Suppressor macrophage treated with lipopolysaccharide for 1 hour (primary cell): ENCODE measurements around the gene RPL13A.

Experiments
- DNase-seq, 3 donors: peaks; one replicate each; pipeline ENCODE4 v3.0.0-alpha.2; 2020 to 2022

RPL13A gene

GRCh38 chr19:49512970-49513745 lies 25.8 kb downstream of the RPL13A start:
- DNase-seq: peak in 2 of 3 donors; percentile 41 to 63

GRCh38 chr19:49513746-49514118 lies 26.3 kb downstream of the RPL13A start:
- no peak for DNase-seq

GRCh38 chr19:49514151-49514550 lies 26.7 kb downstream of the RPL13A start:
- no peak for DNase-seq

GRCh38 chr19:49515767-49516166 lies 28.4 kb downstream of the RPL13A start:
- DNase-seq: peak; percentile 92 to 95 (median 94)

- DNase-seq: no peak
Observed at GRCh38 chr19:49518033-49518432, 30.6 kb downstream of the RPL13A start.

- peak; percentile 26 to 44 (median 30) for DNase-seq
Observed at GRCh38 chr19:49520705-49521319, 33.4 kb downstream of the RPL13A start.

GRCh38 chr19:49524812-49525455 lies 37.5 kb downstream of the RPL13A start:
- DNase-seq: no peak

GRCh38 chr19:49528211-49528771 lies 40.9 kb downstream of the RPL13A start:
- no peak for DNase-seq

GRCh38 chr19:49530708-49531107 lies 43.3 kb downstream of the RPL13A start:
- no peak for DNase-seq

GRCh38 chr19:49533551-49534488 lies 46.4 kb downstream of the RPL13A start:
- DNase-seq: peak; percentile 78 to 93 (median 83)

GRCh38 chr19:49534632-49535385 lies 47.4 kb downstream of the RPL13A start:
- DNase-seq: no peak

GRCh38 chr19:49536921-49537462 lies 49.6 kb downstream of the RPL13A start:
- DNase-seq: no peak

- DNase-seq: no peak
Observed at GRCh38 chr19:49538643-49539042, 51.2 kb downstream of the RPL13A start.

GRCh38 chr19:49539192-49539952 lies 52.0 kb downstream of the RPL13A start:
- no peak for DNase-seq
